H1 (cell line): ENCODE measurements around the gene PDGFB. TPM values are rescaled to one million over a fixed set of nuclear protein-coding genes. Genes with fewer than 3 reads are reported as not detected.

Experiments used
- CTCF ChIA-PET: fragments of 300-600 bp; sonication (Branson Sonifier 250); formaldehyde crosslinking; loops from one replicate; lab custom pipeline; 2021; ENCODE audit not compliant: partially characterized antibody; lab: Charles Lee
- POLR2A ChIA-PET: fragments of 300-600 bp; sonication (Branson Sonifier 250); formaldehyde crosslinking; loops from one replicate; lab custom pipeline; 2021; ENCODE audit warnings: inconsistent platforms; ENCODE audit not compliant: partially characterized antibody; lab: Charles Lee
- DNase-seq, 2 experiments: peaks; one replicate each; pipeline versions ENCODE4 v3.0.0 to v3.0.0-alpha.2; 2010 to 2022; ENCODE audit warnings: low spot score in 2 of 2, low read depth in 1 of 2, mixed read lengths in 1 of 2
- FAIRE-seq: peaks from 2 replicates; lab custom pipeline; 2011; peaks lifted over from hg19 to GRCh38; lab: Jason Lieb, UNC
- H2AFZ ChIP-seq: 2 replicates; pipeline ENCODE4 v1.8.1; 2012; ENCODE audit warnings: low read length, inconsistent platforms
- H2AK5ac ChIP-seq: 2 replicates; pipeline ENCODE4 v1.6.1; 2013; ENCODE audit warnings: low read depth, low read length
- H2BK120ac ChIP-seq: replicated peaks from 2 replicates; pipeline ENCODE3; 2013; ENCODE audit warnings: low read depth, low read length, inconsistent platforms
- H2BK12ac ChIP-seq: 2 replicates; pipeline ENCODE4 v1.6.1; 2013; ENCODE audit warnings: low read depth, low read length
- H2BK15ac ChIP-seq: 2 replicates; pipeline ENCODE4 v1.6.1; 2013; ENCODE audit warnings: low read length
- H2BK20ac ChIP-seq: 2 replicates; pipeline ENCODE4 v1.6.1; 2013; ENCODE audit warnings: low read length
- H2BK5ac ChIP-seq: 2 replicates; pipeline ENCODE4 v1.6.1; 2013; ENCODE audit warnings: low read depth, low read length
- H3K14ac ChIP-seq: 2 replicates; pipeline ENCODE4 v1.6.1; 2013; ENCODE audit warnings: inconsistent platforms; ENCODE audit not compliant: insufficient read length
- H3K18ac ChIP-seq: 2 replicates; pipeline ENCODE4 v1.6.1; 2013; ENCODE audit warnings: low read length; ENCODE audit errors: extremely low read depth
- H3K23ac ChIP-seq: 2 replicates; pipeline ENCODE4 v1.6.1; 2013; ENCODE audit warnings: inconsistent platforms; ENCODE audit not compliant: insufficient read length
- H3K23me2 ChIP-seq: 2 replicates; pipeline ENCODE4 v1.6.1; 2013; ENCODE audit warnings: low read depth, low read length
- H3K27ac ChIP-seq: 2 replicates; pipeline ENCODE4 v1.6.1; 2011; ENCODE audit warnings: low read depth, low read length, inconsistent platforms
- H3K27me3 ChIP-seq, 4 experiments: replicated peaks in 1 of 4; 1 replicate in 1 of 4; 2 replicates in 3 of 4; pipeline versions ENCODE4 v1.6.1 to v1.8.1; 2011 to 2013; ENCODE audit warnings: low read length in 3 of 4, mild to moderate bottlenecking in 3 of 4, inconsistent platforms in 2 of 4, mixed read lengths in 2 of 4, moderate library complexity in 1 of 4; ENCODE audit not compliant: control insufficient read depth in 3 of 4, insufficient read depth in 3 of 4; ENCODE audit errors: extremely low read depth in 1 of 4
- H3K36me3 ChIP-seq, 4 experiments: 2 replicates each; pipeline versions ENCODE4 v1.6.1 to v1.8.1; 2011 to 2013; ENCODE audit warnings: mild to moderate bottlenecking in 4 of 4, low read length in 3 of 4, moderate library complexity in 2 of 4, control low read depth in 1 of 4, inconsistent platforms in 1 of 4; ENCODE audit not compliant: insufficient read depth in 4 of 4, control insufficient read depth in 2 of 4
- H3K4ac ChIP-seq: replicated peaks from 2 replicates; pipeline ENCODE3; 2013; ENCODE audit warnings: low read length, low read depth, mixed read lengths, inconsistent platforms; ENCODE audit not compliant: insufficient read length
- H3K4me1 ChIP-seq, 4 experiments: replicated peaks in 1 of 4; 1 replicate in 1 of 4; 2 replicates in 3 of 4; pipeline versions ENCODE4 v1.6.1 to v1.8.1; 2011 to 2013; ENCODE audit warnings: low read length in 3 of 4, inconsistent platforms in 2 of 4, mixed read lengths in 1 of 4; ENCODE audit not compliant: insufficient read depth in 4 of 4, control insufficient read depth in 3 of 4
- H3K4me2 ChIP-seq, 2 experiments: 2 replicates each; pipeline versions ENCODE4 v1.6.1 to v1.8.1; 2011 to 2013; ENCODE audit warnings: low read depth in 2 of 2, low read length in 2 of 2, control low read depth in 1 of 2, inconsistent platforms in 1 of 2, mild to moderate bottlenecking in 1 of 2; ENCODE audit not compliant: insufficient read depth in 1 of 2
- H3K4me3 ChIP-seq, 4 experiments: fragments of 200-600, 300-600 bp in 1 of 4; sonication (generic), shearing (Covaris generic), sonication (Bioruptor Twin) in 1 of 4; 2 replicates each; pipeline versions ENCODE4 v1.5.1 to v1.8.1; 2011 to 2016; ENCODE audit warnings: low read length in 4 of 4, low read depth in 3 of 4, control low read depth in 2 of 4, inconsistent platforms in 2 of 4, mild to moderate bottlenecking in 2 of 4, mixed read lengths in 1 of 4, moderate library complexity in 1 of 4; ENCODE audit not compliant: insufficient read depth in 2 of 4; ENCODE audit errors: extremely low read depth in 1 of 4
- H3K56ac ChIP-seq: replicated peaks from 2 replicates; pipeline ENCODE3; 2013; ENCODE audit warnings: low read depth, mild to moderate bottlenecking, mixed read lengths, low read length, inconsistent platforms; ENCODE audit not compliant: insufficient read length
- H3K79me1 ChIP-seq: 2 replicates; pipeline ENCODE4 v1.6.1; 2013; ENCODE audit warnings: low read depth, low read length, control low read depth
- H3K79me2 ChIP-seq, 2 experiments: 2 replicates each; pipeline versions ENCODE4 v1.6.1 to v1.8.1; 2012 to 2013; ENCODE audit warnings: low read length in 2 of 2, mild to moderate bottlenecking in 2 of 2, inconsistent platforms in 1 of 2; ENCODE audit not compliant: insufficient read depth in 2 of 2, control insufficient read depth in 1 of 2
- H3K9ac ChIP-seq, 4 experiments: replicated peaks in 1 of 4; 1 replicate in 1 of 4; 2 replicates in 3 of 4; pipeline versions ENCODE4 v1.6.1 to v1.8.1; 2011 to 2013; ENCODE audit warnings: low read depth in 3 of 4, low read length in 3 of 4, control low read depth in 2 of 4, mild to moderate bottlenecking in 2 of 4, moderate library complexity in 2 of 4, inconsistent platforms in 1 of 4; ENCODE audit errors: extremely low read depth in 1 of 4
- H3K9me3 ChIP-seq, 2 experiments: 2 replicates each; pipeline versions ENCODE4 v1.6.1 to v1.8.1; 2012 to 2013; ENCODE audit warnings: mild to moderate bottlenecking in 2 of 2, moderate library complexity in 2 of 2, control low read depth in 1 of 2, inconsistent platforms in 1 of 2, low read depth in 1 of 2, low read length in 1 of 2, mixed read lengths in 1 of 2; ENCODE audit not compliant: insufficient read depth in 2 of 2
- H4K20me1 ChIP-seq, 2 experiments: replicated peaks in 1 of 2; 2 replicates each; pipeline versions ENCODE3 to v1.8.1; 2011 to 2013; ENCODE audit warnings: inconsistent platforms in 2 of 2, low read length in 2 of 2, mild to moderate bottlenecking in 1 of 2; ENCODE audit not compliant: insufficient read depth in 2 of 2, control insufficient read depth in 1 of 2
- H4K5ac ChIP-seq: 2 replicates; pipeline ENCODE4 v1.6.1; 2013; ENCODE audit warnings: low read length, low read depth, mixed read lengths, inconsistent platforms; ENCODE audit not compliant: insufficient read length
- H4K8ac ChIP-seq: 2 replicates; pipeline ENCODE4 v1.8.0; 2013; ENCODE audit warnings: mild to moderate bottlenecking, moderate library complexity, low read length, inconsistent platforms; ENCODE audit not compliant: insufficient read depth; ENCODE audit errors: extremely low read depth
- H4K91ac ChIP-seq: replicated peaks from 2 replicates; pipeline ENCODE3; 2013; ENCODE audit warnings: low read length, mixed read lengths, inconsistent platforms; ENCODE audit not compliant: insufficient read length
- SP2 ChIP-seq: IDR thresholded peaks from 2 replicates; pipeline ENCODE4 v1.6.1; 2012; ENCODE audit warnings: mild to moderate bottlenecking, low read length, inconsistent platforms
- TEAD4 ChIP-seq: IDR thresholded peaks from 2 replicates; pipeline ENCODE4 v1.6.1; 2012; ENCODE audit warnings: low read depth, low read length, inconsistent platforms, mixed read lengths
- WGBS, 2 experiments: shearing (Covaris generic) in 1 of 2; methylation state at CpG; one replicate each; pipeline versions ENCODE4 v1.1.6 to v1.1.7; 2013 to 2015; ENCODE audit warnings: low lambda C conversion rate in 2 of 2, mixed read lengths in 2 of 2, inconsistent platforms in 1 of 2, low coverage in 1 of 2, missing lambda C conversion rate in 1 of 2; ENCODE audit not compliant: insufficient replicate concordance in 2 of 2, insufficient coverage in 1 of 2, insufficient read length in 1 of 2; ENCODE audit errors: extremely low coverage in 1 of 2, missing lambda C conversion rate in 1 of 2; 5-methylcytosine and 5-hydroxymethylcytosine counted together
- polyA plus RNA-seq, 7 experiments: library from polyadenylated mRNA; depleted of rRNA in 3 of 7; stranded (reverse) in 5 of 7; unstranded in 2 of 7; fragments of >200 nt in 5 of 7; fragments of 200-250 nt in 2 of 7; gene quantifications; 1 replicate in 5 of 7; 2 replicates in 1 of 7; 4 replicates in 1 of 7; pipeline versions ENCODE4 v1.2.1 to v1.2.3, GENCODE V29; 2011 to 2013; ENCODE audit warnings: missing spikeins in 2 of 7, mixed read lengths in 2 of 7
- total RNA-seq: library from RNA; stranded (reverse); fragmentation: NEBNext Ultra II Directional; extraction: Animal tissue kit (Norgen Biotek cat#: 25700); gene quantifications from 2 replicates; pipeline ENCODE4 v1.2.1, GENCODE V29; 2021

PDGFB gene
- total and polyA plus RNA-seq, 2 of the 8 experiments (the other 6 are each of a cell fraction or from before 2014, with no cell fraction given) = 3.9 to 8.5 TPM

- no peaks in the 10 kb centered on the region; a peak in 1 of 7 replicates for H3K27me3 ChIP-seq
- H3K23ac ChIP-seq = no peak overlapping the region
- H2BK12ac ChIP-seq = 0 out of 2 replicates have a peak overlapping the region, but pooled peaks have one; percentile 98
- H2BK15ac ChIP-seq = no peak overlapping the region
- H3K9me3 ChIP-seq = no peaks in the 10 kb centered on the region
- no peak for FAIRE-seq
- H4K91ac ChIP-seq = peak overlapping the region; percentile 74
- H3K4me1 ChIP-seq = peaks cover 0 to 11% (median 7%) of the 10 kb centered on the region in 4 experiments; a peak in 6 of 7 replicates
- H3K23me2 ChIP-seq = 0 out of 2 replicates have a peak, but pooled peaks cover 2% of the 10 kb centered on the region
- no peak overlapping the region for H2BK20ac ChIP-seq
- H3K4ac ChIP-seq = peak overlapping the region; percentile 15
- no peak for DNase-seq
- H3K36me3 ChIP-seq = no peaks in the 10 kb centered on the region
- H3K4me3 ChIP-seq = no peak overlapping the region
- no peak overlapping the region for H3K56ac ChIP-seq
- no peak overlapping the region for H3K4me2 ChIP-seq
- TF ChIP-seq TEAD4 (peak; percentile 48; the same call in 1 of the 2 replicates), SP2 (no peak)
- TF ChIP-seq, all 59 proteins: peak for 1
- no peak overlapping the region for H3K14ac ChIP-seq
- H3K27ac ChIP-seq = no peak overlapping the region
- 85% methylated on average over 18 of the region's 19 CpGs; no CpG with 5 or more reads in 1 of the 2 experiments for WGBS, 2 experiments
- H3K18ac ChIP-seq = 0 out of 2 replicates have a peak overlapping the region, but pooled peaks have one; percentile 75
- H4K20me1 ChIP-seq = peaks cover 0 to 1% of the 10 kb centered on the region in 2 experiments
- H2AK5ac ChIP-seq = 0 out of 2 replicates have a peak overlapping the region, but pooled peaks have one; percentile 80
- H4K5ac ChIP-seq = no peak overlapping the region
- no peak overlapping the region for H3K9ac ChIP-seq
- 0 out of 2 replicates have a peak overlapping the region, but pooled peaks have one; percentile 2 for H2BK5ac ChIP-seq
- ChIA-PET POLR2A (interaction anchor here (0.7 to 37.3 kb wide), 5 partner anchors 11 to 46 kb away, joined by 3 to 692 read pairs (median 5); partner anchors contain the start of gene RPL3), CTCF (interaction anchor here (0.7 to 4.3 kb wide), 15 partner anchors 8 to 358 kb away, joined by 3 to 19 read pairs (median 4); no protein-coding TSS in a partner anchor)
- H3K79me2 ChIP-seq = no peaks in the 10 kb centered on the region
- H2AFZ ChIP-seq = no peak overlapping the region
- no peak overlapping the region for H2BK120ac ChIP-seq
- H3K79me1 ChIP-seq = no peaks in the 10 kb centered on the region
- H4K8ac ChIP-seq = no peak overlapping the region; the same call in 1 of the 2 replicates
Observed at GRCh38 chr22:39292031-39292462, 47.3 kb upstream of the PDGFB start.
